T47D (cell line): Measurements from ENCODE around the gene APBA3.
A peak's percentile ranks its signal among the peaks of the same experiment; 100 is the strongest.
"Not testable (repeated sequence)": the region's sequence is repeated elsewhere in the genome, so short reads cannot be mapped to it uniquely, and the experiment has no call there.

Experiments used
- DNase-seq, 2 experiments: peaks; one replicate each; pipeline versions ENCODE4 v3.0.0 to v3.0.0-alpha.2; 2011 to 2012; ENCODE audit warnings: low read depth in 1 of 2, low spot score in 1 of 2
- JUND ChIP-seq: IDR thresholded peaks from 2 replicates; pipeline ENCODE4 v1.6.1; 2012; ENCODE audit warnings: low read depth
- in situ Hi-C: cut with HindIII; loops from 2 replicates; pipeline ENCODE4 v1.10.0; 2016; ENCODE audit warnings: low sequenced_read_pairs, low pct_unique_long_range_greater_than_20kb

Gene APBA3

DNA sequence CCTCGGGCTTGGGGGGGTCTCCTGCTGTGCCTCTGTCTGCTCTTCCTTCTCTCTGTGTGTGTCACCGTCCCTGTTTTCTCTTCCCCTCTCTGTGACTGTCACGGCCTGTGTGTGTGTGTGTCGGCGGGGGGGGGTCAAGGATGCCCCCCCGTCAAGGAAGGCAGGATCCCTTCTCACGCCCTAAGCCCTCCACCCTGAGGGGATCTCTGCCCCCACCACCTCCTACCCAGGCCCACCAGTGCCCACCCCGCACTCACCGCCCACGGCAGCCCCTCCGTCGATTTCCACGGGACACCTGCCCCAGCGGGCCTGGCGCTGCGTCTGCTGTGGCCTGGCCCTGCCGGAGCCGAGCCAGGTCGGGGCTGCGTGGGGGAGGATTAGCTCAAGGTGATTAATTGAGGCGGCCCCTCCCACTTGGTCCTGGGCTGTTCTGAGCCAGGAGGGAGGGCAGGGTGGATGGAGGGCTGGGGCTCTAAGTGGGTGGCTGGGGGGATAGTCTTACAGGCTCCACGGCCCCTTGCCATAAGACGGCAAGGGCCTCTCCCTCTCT, 10.5 kb upstream of the APBA3 start, which contains the start of gene RAX2:
RAX2 (minus strand) TSS at position 323 of the 550 bp plus-strand sequence. CDS start 486 bp downstream, outside the sequence.
- TF ChIP-seq JUND = no peak
- DNase-seq = no peak
- in situ Hi-C loops = no loop called here

GRCh38 chr19:3771000-3771905, 9.8 kb upstream of the APBA3 start:
- no peak for DNase-seq
- in situ Hi-C loops = no loop called here
- TF ChIP-seq JUND = no peak

DNA sequence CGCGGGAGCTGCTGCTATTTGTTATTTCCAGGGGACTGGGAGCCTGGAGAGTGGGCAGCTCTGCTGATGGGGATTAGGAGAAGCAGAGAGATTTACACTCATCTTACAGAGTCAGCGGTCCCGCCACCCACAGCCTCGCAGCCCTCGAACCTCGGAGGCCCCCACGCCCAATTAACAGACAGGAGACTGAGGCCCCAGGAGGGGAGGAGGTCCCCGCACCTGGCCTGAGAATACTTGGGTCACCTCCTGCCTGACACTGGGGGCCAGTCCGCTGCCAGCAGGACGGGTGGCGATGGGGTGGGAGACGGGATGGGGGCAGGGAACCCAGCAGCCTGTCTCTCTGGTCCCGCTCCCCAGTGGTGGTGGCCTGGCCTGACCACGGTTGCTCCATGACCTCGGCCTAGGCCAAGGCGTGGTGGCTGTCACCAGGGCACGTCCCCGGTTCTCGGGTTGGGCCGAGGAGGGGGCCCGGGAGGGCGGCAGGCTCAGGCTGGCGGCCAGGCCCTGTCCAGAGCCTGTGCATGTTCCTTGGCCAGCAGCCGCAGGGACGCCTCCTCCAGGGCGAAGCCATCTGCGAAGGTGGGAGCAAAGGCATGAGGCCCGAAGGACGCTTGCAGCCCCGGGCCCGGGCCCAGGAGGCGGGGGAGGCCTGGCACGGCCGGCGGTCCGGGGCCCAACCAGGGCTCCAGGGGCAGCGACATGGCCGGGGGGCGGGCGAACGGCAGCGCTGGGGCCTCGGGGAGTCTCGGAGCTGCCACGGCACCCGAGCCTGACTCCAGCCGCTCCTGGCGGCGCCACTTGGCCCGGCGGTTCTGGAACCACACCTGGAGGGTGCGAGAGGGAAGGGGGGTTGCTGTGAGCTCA, 8.9 kb upstream of the APBA3 start:
- in situ Hi-C loops = no loop called here
- DNase-seq = no peak
- no peak for TF ChIP-seq JUND

DNA sequence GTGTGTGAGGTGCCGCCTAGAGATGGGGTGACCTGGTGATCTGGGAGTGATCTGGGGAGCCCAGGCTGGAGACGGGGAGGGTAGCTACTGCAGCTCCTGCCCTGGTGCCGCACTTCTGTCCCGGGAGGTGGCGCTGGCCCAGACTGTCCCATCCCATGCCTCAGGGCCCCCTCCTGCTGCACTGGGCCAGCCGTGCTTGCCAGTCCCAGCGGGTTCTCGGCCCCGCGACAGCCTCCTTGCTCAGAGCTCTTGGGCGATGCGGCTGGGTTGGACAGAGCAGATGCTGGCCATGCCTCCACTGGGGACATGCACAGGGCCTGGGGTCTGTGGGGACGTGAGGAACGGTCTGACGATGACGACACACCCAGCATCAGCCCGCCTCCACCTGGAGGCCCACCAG, 8.0 kb upstream of the APBA3 start:
- no peak for DNase-seq
- in situ Hi-C loops = no loop called here
- no peak for TF ChIP-seq JUND

GRCh38 chr19:3768748-3769099, 7.2 kb upstream of the APBA3 start:
- in situ Hi-C loops = no loop called here

DNA sequence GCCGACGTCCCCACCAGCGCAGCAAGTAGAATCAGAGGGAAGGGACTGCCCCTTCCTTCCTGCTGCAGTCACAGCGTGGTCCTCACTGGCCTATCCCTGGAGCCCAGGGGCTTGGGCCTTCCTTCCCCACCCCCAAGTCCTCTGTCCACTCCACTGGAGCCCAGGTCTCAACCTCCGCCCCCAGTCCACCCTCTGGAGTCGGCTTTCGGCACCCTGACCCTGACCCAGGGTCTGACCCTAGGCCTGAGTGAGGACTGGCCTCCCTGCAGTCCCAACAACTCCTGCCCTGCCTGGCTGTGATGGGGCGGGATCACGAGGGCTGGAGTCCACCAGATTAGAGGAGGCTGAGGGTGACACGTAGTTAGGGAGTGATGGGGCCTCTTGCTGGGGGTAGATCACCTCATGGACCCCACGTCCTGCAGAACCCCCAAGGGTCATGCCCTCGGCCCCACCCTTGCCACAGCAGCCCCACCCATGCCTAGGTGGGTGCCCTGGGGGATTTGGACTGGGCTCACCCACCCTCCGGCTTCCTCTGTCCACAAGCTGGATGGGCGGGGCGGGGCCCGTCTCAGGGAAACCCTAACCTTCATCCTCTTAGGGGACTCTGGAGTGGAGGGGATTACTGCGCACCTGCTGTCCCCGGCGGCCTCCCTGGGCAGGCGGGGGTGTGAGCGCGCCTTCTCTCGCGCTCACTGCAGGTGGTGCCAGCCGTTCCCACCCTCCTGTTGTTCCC, 6.7 kb upstream of the APBA3 start:
- in situ Hi-C loops = no loop called here
- TF ChIP-seq JUND = no peak
- DNase-seq = no peak

More at GRCh38 chr19:3768748-3769099, 7.2 kb upstream of the APBA3 start:
- TF ChIP-seq JUND = no peak
- no peak for DNase-seq

DNA sequence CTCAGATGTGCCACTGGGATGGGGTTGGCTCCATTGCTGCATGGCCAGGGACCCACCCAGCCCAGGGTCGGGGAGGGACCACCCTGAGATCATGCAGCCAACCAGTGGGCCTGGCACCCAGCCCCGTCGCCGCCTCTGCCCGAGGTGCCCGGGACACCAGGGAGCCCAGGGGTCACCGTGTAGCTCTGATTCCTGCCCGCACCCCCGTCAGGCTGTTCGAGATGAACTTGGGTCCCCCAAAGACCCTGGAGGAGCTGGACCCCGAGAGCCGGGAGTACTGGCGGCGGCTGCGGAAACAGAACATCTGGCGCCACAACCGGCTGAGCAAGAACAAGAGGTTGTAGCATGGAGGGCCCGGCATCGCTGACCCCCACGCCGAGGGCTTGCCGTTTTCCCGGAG, 5.6 kb upstream of the APBA3 start:
- no peak for TF ChIP-seq JUND
- in situ Hi-C loops = no loop called here
- no peak for DNase-seq

- TF ChIP-seq JUND = no peak
- DNase-seq = no peak
- in situ Hi-C loops = no loop called here
Observed at GRCh38 chr19:3766520-3766919, 5.0 kb upstream of the APBA3 start.

GRCh38 chr19:3765757-3766156, 4.3 kb upstream of the APBA3 start:
- in situ Hi-C loops, DNase-seq: not testable (repeated sequence)

- no peak for TF ChIP-seq JUND
- in situ Hi-C loops = no loop called here
- no peak for DNase-seq
Observed at GRCh38 chr19:3765121-3765520, 3.6 kb upstream of the APBA3 start.

DNA sequence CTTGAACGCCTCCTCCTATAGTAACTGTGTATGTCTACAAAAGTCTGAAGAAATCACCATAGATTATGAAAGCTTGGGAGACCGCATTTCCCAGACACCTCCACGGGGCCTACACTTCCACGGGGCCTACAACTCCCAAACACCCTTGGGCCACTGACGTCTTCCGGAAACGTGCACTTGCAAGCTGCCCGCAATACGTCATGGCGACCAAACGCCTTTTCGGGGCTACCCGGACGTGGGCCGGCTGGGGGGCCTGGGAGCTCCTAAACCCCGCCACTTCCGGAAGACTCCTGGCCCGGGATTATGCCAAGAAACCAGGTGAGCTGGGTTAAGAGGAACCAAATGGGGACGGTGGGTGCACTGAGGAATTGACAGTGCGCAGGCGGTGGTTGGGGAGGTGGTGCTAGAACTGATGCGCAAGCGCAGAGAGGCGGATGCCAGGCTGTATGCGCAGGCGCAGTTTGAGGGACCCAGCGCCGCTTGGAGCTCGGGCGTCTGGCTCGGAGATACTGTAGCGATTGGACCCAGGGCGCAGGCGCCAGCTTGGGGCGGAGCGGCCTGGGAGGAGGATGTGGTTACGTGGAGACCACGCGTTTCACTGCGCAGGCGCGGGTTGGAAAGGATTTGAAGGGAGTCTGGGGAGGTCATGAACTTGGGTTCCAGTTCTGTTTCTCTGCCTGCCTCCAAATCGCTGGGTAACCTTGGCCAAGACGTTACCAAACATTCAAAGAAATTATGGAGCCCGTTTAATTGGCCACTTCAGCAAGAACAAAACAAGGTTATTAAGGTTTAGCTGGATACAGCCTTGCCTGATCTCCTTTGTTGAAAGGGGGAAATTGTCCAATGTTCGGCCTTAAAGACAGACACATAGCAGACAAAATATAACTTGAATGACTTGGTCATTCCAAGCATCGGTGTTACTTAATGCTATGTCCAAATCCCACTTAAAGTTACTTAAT, 1.3 kb upstream of the APBA3 start, which contains the start of gene MRPL54:
MRPL54 (plus strand) TSS at position 182 of the 959 bp plus-strand sequence; CDS start at position 201, 19 bp downstream.
- DNase-seq = peak; percentile 96 to 98
- in situ Hi-C loops = no loop called here
- no peak for TF ChIP-seq JUND
